Measurements from ENCODE around the gene CELSR1.

CELSR1 gene

DNA sequence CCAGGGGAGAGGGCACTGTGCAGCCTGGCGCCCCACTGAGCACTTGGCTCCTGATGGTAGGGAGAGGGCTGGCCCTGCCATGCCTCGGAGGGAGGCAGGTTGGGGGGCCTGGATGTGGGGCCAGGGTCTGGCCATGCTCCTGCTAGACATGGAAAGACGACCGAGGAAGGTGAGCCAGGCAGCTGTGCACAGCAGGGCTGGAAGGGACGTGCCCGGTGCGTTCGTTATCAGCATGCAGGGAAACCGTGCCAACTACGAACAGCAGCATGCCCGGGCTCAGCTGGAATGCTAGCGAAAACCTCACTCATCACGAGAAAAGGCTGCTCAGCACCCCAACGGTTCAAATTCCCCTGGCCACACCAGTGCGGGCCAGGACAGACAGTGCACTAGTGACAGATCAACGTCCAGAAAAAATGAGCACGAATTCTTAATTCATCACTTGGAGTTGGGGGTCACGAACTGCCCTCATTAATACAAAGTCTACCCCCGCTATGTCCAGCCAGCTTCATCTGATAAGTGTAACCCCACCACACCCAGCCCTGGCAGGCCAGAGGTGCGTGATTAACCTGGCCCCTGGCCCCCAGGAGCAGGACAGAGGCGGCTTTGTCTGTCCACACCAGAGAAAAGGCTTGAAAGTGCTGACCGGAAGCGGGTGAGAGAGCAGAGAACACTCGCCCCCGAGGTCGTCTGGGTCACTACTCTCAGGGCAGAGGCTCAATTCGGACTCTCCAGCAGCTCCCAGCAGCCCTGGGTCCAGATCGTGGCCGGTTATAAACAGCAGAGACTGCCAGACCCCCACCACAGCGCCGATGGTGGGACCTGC is 84.2 kb downstream of the CELSR1 start:
- ATAC-seq (ENCODE audit: low read depth) (peak; percentile 52), DNase-seq (ENCODE audit: low spot score) (peak; percentile 84)
- peak overlapping the region; percentile 72 for H3K27ac ChIP-seq (ENCODE audit: poor library complexity, severe bottlenecking)
- H3K9me3 ChIP-seq (ENCODE audit: severe bottlenecking) = no peaks in the 10 kb centered on the region
- TF ChIP-seq, protein P1, sequence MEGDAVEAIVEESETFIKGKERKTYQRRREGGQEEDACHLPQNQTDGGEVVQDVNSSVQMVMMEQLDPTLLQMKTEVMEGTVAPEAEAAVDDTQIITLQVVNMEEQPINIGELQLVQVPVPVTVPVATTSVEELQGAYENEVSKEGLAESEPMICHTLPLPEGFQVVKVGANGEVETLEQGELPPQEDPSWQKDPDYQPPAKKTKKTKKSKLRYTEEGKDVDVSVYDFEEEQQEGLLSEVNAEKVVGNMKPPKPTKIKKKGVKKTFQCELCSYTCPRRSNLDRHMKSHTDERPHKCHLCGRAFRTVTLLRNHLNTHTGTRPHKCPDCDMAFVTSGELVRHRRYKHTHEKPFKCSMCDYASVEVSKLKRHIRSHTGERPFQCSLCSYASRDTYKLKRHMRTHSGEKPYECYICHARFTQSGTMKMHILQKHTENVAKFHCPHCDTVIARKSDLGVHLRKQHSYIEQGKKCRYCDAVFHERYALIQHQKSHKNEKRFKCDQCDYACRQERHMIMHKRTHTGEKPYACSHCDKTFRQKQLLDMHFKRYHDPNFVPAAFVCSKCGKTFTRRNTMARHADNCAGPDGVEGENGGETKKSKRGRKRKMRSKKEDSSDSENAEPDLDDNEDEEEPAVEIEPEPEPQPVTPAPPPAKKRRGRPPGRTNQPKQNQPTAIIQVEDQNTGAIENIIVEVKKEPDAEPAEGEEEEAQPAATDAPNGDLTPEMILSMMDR (IDR thresholded peaks at IDR 0.05; ENCODE audit: poor library complexity, severe bottlenecking) = no peak
- H3K4me1 ChIP-seq (ENCODE audit: insufficient read depth, poor library complexity, severe bottlenecking) = peaks cover 66% of the 10 kb centered on the region
- no peak overlapping the region for H3K4me3 ChIP-seq (ENCODE audit: severe bottlenecking)
- peaks cover 10% of the 10 kb centered on the region; the same call in 1 of the 2 replicates for H3K36me3 ChIP-seq (ENCODE audit: low read depth)
- H3K27me3 ChIP-seq (ENCODE audit: insufficient read depth, poor library complexity, severe bottlenecking) = no peaks in the 10 kb centered on the region

DNA sequence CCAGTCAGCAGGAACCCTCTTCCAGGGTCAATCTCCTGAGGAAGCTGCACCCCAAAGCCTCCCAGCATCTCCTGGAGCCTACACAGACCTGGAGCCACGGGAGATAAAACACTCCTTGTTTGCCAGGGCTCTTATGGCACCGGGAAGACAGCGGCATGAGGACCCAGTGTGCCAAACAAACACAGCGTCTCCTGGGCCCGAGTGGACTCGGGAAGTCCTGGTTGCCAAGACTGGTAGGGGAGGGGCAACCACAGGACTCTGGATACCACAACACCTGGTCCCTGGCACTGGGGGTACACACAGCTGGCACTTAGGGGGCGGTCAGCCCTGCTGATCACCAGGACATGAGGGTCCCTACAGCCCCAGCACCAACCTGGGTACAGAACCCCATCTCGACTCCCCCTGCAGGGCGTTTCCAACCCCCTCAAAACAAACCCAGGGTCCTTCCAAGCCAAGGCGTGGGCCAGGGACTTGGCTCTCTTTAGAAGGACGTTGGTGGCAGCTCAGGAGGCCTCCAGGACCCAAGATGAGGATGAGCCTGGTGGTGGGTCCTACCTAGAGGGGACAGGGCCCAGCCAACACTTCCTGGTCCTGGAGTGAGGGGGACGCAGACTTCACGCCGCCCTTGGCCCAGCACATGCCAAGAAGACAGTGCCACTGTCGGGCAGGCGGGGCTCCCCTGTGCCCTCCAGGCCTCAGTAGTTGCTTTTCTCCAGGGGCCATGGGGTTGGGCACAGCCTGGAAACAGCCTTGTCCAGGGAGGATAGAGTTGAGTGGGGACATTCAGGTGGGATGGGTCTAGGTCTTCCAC is 85.0 kb downstream of the CELSR1 start:
- DNase-seq (ENCODE audit: low spot score) (no peak), ATAC-seq (ENCODE audit: low read depth) (no peak)
- Histone ChIP-seq H3K4me1 (ENCODE audit: insufficient read depth, poor library complexity, severe bottlenecking) (peaks cover 59% of the 10 kb centered on the region), H3K27ac (ENCODE audit: poor library complexity, severe bottlenecking) (peak overlapping the region; percentile 72), H3K4me3 (ENCODE audit: severe bottlenecking) (no peak overlapping the region), H3K27me3 (ENCODE audit: insufficient read depth, poor library complexity, severe bottlenecking) (no peaks in the 10 kb centered on the region), H3K36me3 (ENCODE audit: low read depth) (peaks cover 11% of the 10 kb centered on the region; the same call in 1 of the 2 replicates), H3K9me3 (ENCODE audit: severe bottlenecking) (no peaks in the 10 kb centered on the region)
- TF ChIP-seq, protein P1 (IDR thresholded peaks at IDR 0.05; ENCODE audit: poor library complexity, severe bottlenecking) = no peak

DNA sequence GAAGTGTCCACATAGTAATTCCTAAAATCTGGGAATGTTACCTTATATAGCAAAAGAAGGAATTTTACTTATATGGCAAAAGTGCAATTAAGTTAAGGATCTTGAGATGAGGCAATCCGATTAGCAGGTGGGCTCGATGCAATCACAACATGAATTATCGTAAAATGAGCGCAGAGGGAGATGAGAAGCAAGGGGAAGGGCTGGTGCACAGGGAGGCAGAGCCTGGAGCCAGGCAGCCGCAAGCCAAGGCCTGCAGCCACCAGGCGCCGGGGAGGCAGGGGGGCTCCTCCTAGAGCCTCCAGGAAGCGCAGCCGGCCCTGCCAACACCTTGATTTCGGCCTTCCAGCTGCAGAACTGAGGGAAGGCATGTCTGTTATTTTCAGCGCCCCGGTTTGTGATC is 85.7 kb downstream of the CELSR1 start:
- no peak overlapping the region for H3K4me3 ChIP-seq (ENCODE audit: severe bottlenecking)
- no peak for DNase-seq (ENCODE audit: low spot score)
- peaks cover 13% of the 10 kb centered on the region; the same call in 1 of the 2 replicates for H3K36me3 ChIP-seq (ENCODE audit: low read depth)
- no peaks in the 10 kb centered on the region for H3K9me3 ChIP-seq (ENCODE audit: severe bottlenecking)
- H3K4me1 ChIP-seq (ENCODE audit: insufficient read depth, poor library complexity, severe bottlenecking) = peaks cover 52% of the 10 kb centered on the region
- no peak for ATAC-seq (ENCODE audit: low read depth)
- TF ChIP-seq, protein P1 (IDR thresholded peaks at IDR 0.05; ENCODE audit: poor library complexity, severe bottlenecking) = no peak
- no peaks in the 10 kb centered on the region for H3K27me3 ChIP-seq (ENCODE audit: insufficient read depth, poor library complexity, severe bottlenecking)
- H3K27ac ChIP-seq (ENCODE audit: poor library complexity, severe bottlenecking) = peak overlapping the region; percentile 72

DNA sequence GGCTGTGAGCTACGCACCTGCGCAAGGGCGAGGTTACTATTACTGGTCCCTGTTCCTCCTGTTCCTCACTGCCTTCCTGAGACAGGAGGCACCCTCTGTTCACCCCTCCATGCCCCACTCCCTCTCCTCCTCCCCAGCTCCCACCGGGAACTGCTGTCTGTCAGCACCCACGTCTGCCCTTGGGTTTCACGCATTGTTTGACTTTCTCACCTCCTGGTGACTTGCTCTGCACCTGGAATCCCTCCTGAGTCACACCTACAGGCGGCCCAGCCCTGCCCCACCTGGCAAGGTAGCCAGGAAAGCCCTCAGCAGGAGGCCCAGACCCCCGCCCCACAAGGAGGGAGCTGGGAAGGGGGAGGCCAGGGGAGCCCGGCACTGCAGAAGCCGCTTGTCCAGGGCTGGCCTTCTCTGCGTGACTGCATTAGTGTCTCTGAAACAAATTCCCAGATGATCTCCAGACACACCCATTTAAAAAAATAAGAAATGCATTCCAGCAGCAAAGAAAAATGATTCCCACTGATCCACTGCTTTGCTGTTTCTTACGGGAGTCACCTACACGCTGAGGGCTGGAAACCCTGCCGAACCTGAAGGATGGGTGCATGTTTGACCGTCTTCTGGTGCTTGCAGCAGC is 86.4 kb downstream of the CELSR1 start:
- H3K4me3 ChIP-seq (ENCODE audit: severe bottlenecking) = no peak overlapping the region
- peak overlapping the region; percentile 72 for H3K27ac ChIP-seq (ENCODE audit: poor library complexity, severe bottlenecking)
- peaks cover 52% of the 10 kb centered on the region for H3K4me1 ChIP-seq (ENCODE audit: insufficient read depth, poor library complexity, severe bottlenecking)
- ATAC-seq (ENCODE audit: low read depth) (peak; percentile 48), DNase-seq (ENCODE audit: low spot score) (no peak)
- H3K27me3 ChIP-seq (ENCODE audit: insufficient read depth, poor library complexity, severe bottlenecking) = no peaks in the 10 kb centered on the region
- TF ChIP-seq, protein P1 (IDR thresholded peaks at IDR 0.05; ENCODE audit: poor library complexity, severe bottlenecking) = no peak
- H3K36me3 ChIP-seq (ENCODE audit: low read depth) = peaks cover 11% of the 10 kb centered on the region; the same call in 1 of the 2 replicates
- H3K9me3 ChIP-seq (ENCODE audit: severe bottlenecking) = no peaks in the 10 kb centered on the region

All from RWPE2 (cell line).